Measurements from ENCODE around the gene SLC38A11. TPM values are rescaled to one million over a fixed set of nuclear protein-coding genes. Genes with fewer than 3 reads are reported as not detected.

Gene SLC38A11
- total and polyA plus RNA-seq, 7 donors = 0.46 to 4.3 (median 0.71) TPM; not detected in 1

- Histone ChIP-seq H3K27ac (peak overlapping the region; percentile 26 to 67 (median 52)), H3K36me3 (no peaks in the 10 kb centered on the region), H3K27me3 (no peaks in the 10 kb centered on the region), H3K4me1 (peaks cover 0 to 15% (median 9%) of the 10 kb centered on the region in 4 donors), H3K9me3 (no peaks in the 10 kb centered on the region), H3K4me3 (no peak overlapping the region)
- 39 to 59% methylated on average over 2 of the region's 2 CpGs for WGBS, 2 donors
- intact Hi-C loops (cut with DNase I) = no loop called here
- no peak for DNase-seq
- TF ChIP-seq CTCF (IDR thresholded peaks at IDR 0.05) = no peak
- peak in 3 of 4 donors; percentile 18 to 47 (median 22) for TF ChIP-seq EP300 (IDR thresholded peaks at IDR 0.05)
- TF ChIP-seq POLR2AphosphoS5 (IDR thresholded peaks at IDR 0.05) = peak; percentile 31 to 77 (median 69)
Measured at GRCh38 chr2:164967781-164968228, 12.5 kb upstream of the SLC38A11 start.

- Histone ChIP-seq H3K4me1 (peaks cover 0 to 15% (median 9%) of the 10 kb centered on the region in 4 donors), H3K27me3 (no peaks in the 10 kb centered on the region), H3K4me3 (no peak overlapping the region), H3K9me3 (no peaks in the 10 kb centered on the region), H3K27ac (peak overlapping the region in 3 of 4 donors; percentile 1 to 67 (median 67)), H3K36me3 (no peaks in the 10 kb centered on the region)
- intact Hi-C loops (cut with DNase I) = no loop called here
- WGBS, 2 donors = 95 to 96% methylated on average over 2 of the region's 2 CpGs
- TF ChIP-seq EP300 (IDR thresholded peaks at IDR 0.05) = no peak
- no peak for DNase-seq
Measured at GRCh38 chr2:164967361-164967760, 12.0 kb upstream of the SLC38A11 start.

DNA sequence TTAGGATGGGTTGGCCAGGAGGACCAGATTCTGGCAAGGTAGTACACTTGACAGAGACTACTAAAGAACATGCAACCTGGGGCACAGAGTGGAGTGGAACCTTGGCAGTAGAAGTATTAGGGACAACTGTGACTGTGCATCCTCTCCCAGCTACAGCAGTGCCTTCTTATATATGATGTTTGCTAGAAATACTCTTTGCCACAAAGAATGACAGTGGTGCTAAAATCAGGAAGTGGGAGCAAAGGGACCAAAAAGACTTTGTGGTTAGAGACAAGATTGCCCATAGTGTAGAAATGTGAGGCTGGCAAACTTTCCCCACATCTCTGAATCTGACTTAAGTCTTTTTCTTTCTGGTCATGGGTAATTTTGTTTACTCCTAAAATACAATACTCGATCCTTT, 9.4 kb upstream of the SLC38A11 start:
- TF ChIP-seq POLR2A (IDR thresholded peaks at IDR 0.05) = no peak
- TF ChIP-seq EP300 (IDR thresholded peaks at IDR 0.05) = no peak
- TF ChIP-seq CTCF (IDR thresholded peaks at IDR 0.05) = no peak
- TF ChIP-seq POLR2AphosphoS5 (IDR thresholded peaks at IDR 0.05) = no peak
- H3K9me3 ChIP-seq = no peaks in the 10 kb centered on the region
- intact Hi-C loops (cut with DNase I) = no loop called here
- no peak for DNase-seq
- no peak overlapping the region for H3K27ac ChIP-seq
- no peaks in the 10 kb centered on the region for H3K27me3 ChIP-seq
- H3K4me1 ChIP-seq = peaks cover 0 to 15% (median 9%) of the 10 kb centered on the region in 4 donors
- no peaks in the 10 kb centered on the region for H3K36me3 ChIP-seq
- H3K4me3 ChIP-seq = no peak overlapping the region
- 50 to 58% methylated on average over 1 of the region's 1 CpG for WGBS, 2 donors

GRCh38 chr2:164960159-164960558, 4.8 kb upstream of the SLC38A11 start:
- Histone ChIP-seq H3K4me3 (no peak overlapping the region), H3K27ac (no peak overlapping the region), H3K36me3 (no peaks in the 10 kb centered on the region), H3K27me3 (no peaks in the 10 kb centered on the region), H3K9me3 (no peaks in the 10 kb centered on the region), H3K4me1 (peaks cover 0 to 7% (median 3%) of the 10 kb centered on the region in 4 donors)
- no peak for TF ChIP-seq POLR2AphosphoS5 (IDR thresholded peaks at IDR 0.05)
- TF ChIP-seq POLR2A (IDR thresholded peaks at IDR 0.05) = no peak
- no peak for TF ChIP-seq CTCF (IDR thresholded peaks at IDR 0.05)
- TF ChIP-seq EP300 (IDR thresholded peaks at IDR 0.05) = no peak
- WGBS, 2 donors = 67 to 80% methylated on average over 2 of the region's 2 CpGs
- DNase-seq = no peak
- intact Hi-C loops (cut with DNase I) = no loop called here

DNA sequence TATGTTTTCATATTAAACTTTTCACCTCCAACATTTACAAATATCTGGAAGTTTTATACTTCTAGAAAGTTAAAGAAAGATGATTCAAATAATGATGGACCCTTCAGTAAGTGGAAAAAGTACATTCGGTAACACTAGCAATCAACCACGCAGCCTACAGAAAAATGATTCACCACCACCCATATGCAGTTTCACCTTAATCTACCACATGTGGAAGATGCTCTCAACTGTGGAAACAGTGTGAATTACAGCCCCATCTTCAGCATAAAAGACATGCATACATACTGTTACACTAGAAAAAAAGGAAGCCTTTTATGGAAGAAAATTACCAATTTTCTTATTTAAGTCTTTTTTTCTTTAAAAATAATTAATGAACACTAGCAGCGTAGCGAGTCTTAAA, 1.1 kb downstream of the SLC38A11 start:
- Histone ChIP-seq H3K4me1 (peaks cover 0 to 11% (median 5%) of the 10 kb centered on the region in 4 donors), H3K9me3 (no peaks in the 10 kb centered on the region), H3K27ac (no peak overlapping the region), H3K4me3 (no peak overlapping the region), H3K36me3 (no peaks in the 10 kb centered on the region), H3K27me3 (peaks cover 0 to 4% (median 0%) of the 10 kb centered on the region in 3 donors)
- WGBS, 2 donors = 69 to 82% methylated on average over 4 of the region's 4 CpGs
- intact Hi-C loops (cut with DNase I) = no loop called here
- no peak for DNase-seq
- TF ChIP-seq POLR2A (IDR thresholded peaks at IDR 0.05) (no peak), CTCF (IDR thresholded peaks at IDR 0.05) (no peak), EP300 (IDR thresholded peaks at IDR 0.05) (no peak), POLR2AphosphoS5 (IDR thresholded peaks at IDR 0.05) (no peak)
